GM20000 (cell line): ENCODE results near the gene ADGRG4.
"Not testable (repeated sequence)": the region's sequence is repeated elsewhere in the genome, so short reads cannot be mapped to it uniquely, and the experiment has no call there.

ENCODE experiments used
- DNase-seq: peaks from one replicate; pipeline ENCODE4 v3.0.0; 2012; ENCODE audit warnings: low spot score
- TF ChIP-seq, protein P1 (sequence below): IDR thresholded peaks from 2 replicates; pipeline ENCODE4 v1.5.1; 2012; ENCODE audit warnings: mild to moderate bottlenecking, control low read depth; ENCODE audit errors: extremely low read depth, missing control alignments

The ADGRG4 gene

DNA sequence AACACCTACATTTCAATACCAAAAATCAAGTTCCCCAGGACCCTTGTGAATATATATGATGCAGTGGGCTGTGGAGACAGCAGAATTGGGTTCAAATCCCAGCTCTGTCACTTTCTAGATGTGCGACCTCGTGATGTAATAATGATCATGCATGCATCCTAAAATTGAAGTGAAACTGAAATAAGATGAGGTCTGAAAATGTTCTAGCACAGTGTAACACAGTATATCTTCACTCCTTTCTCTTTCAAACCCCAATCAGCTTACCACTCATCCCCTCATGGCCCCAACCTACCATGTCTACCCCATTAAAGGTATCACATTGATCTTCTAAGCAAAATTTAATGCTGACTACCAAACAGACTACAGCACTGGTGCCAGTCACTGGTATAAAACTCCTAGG lies 117.0 kb downstream of the ADGRG4 start:
- DNase-seq = peak; percentile 13
- TF ChIP-seq, protein P1, sequence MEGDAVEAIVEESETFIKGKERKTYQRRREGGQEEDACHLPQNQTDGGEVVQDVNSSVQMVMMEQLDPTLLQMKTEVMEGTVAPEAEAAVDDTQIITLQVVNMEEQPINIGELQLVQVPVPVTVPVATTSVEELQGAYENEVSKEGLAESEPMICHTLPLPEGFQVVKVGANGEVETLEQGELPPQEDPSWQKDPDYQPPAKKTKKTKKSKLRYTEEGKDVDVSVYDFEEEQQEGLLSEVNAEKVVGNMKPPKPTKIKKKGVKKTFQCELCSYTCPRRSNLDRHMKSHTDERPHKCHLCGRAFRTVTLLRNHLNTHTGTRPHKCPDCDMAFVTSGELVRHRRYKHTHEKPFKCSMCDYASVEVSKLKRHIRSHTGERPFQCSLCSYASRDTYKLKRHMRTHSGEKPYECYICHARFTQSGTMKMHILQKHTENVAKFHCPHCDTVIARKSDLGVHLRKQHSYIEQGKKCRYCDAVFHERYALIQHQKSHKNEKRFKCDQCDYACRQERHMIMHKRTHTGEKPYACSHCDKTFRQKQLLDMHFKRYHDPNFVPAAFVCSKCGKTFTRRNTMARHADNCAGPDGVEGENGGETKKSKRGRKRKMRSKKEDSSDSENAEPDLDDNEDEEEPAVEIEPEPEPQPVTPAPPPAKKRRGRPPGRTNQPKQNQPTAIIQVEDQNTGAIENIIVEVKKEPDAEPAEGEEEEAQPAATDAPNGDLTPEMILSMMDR = no peak

DNA sequence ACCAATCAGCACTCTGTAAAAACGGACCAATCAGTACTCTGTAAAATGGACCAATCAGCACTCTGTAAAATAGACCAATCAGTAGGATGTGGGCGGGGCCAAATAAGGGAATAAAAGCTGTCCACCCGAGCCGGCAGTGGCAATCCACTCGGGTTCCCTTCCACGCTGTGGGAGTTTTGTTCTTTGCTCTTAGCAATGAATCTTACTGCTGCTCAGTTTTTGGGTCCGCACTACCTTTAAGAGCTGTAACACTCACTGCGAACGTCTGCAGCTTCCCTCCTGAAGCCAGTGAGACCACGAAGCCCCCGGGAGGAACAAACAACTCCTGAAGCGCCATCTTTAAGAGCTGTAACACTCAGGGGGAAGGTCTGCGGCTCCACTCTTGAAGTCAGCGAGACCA lies 120.6 kb downstream of the ADGRG4 start:
- no peak for DNase-seq
- TF ChIP-seq, protein P1 = no peak

DNA sequence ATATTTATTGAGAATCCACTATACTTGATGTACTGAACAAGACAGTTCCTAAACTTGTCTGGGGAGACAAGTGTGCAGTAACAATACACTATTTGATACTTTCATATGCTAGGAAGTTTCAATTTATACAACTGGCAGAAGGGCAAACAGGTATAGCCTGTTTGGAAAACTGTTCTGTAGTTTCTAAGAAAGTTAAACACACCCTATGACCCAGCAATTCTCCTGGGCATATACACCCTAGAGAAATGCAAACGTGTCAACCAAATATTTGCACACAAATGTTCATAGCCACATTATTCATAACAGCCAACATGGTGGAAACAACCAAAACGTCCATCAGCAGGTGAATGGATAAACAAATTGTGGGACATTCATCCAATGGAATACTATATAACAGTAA lies 123.0 kb downstream of the ADGRG4 start:
- no peak for DNase-seq
- TF ChIP-seq, protein P1 = no peak

DNA sequence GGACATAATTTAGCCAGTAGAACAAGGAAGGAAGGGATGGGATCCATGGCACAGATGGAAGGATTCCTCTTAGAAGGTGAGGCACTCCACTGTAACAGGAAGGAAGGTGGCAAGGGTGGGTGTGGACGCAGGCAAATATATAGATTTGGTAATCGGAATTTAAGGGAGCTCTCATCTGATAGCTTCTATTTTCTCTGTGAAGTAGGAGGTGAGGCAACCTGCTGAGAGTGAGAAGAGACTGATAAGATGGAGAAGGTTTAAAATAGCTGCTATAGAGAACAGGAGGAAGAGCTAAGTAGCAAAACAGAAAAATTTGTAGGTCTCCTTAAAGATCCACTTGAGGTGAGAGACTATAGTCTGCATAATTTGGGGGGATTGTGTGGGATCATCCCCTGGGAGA lies 125.2 kb downstream of the ADGRG4 start:
- no peak for DNase-seq
- TF ChIP-seq, protein P1 = no peak

DNA sequence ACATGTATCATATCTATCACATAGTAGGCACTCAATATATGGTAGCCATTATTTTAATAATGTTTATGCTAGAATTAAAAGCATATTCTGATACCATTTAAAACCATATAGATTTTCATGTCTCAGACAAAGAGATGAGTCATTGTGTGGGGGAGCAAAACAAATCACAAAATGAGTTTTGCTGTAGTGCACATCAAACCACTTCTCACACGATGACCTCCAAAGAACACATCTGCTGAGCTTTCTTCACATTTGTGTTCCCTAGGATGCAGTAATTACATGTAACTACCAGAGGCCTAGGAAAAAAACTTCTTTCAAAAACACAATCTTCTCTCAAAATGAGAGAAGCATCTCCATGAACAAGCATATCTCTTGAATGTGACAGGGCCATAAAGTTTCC lies 130.9 kb downstream of the ADGRG4 start:
- no peak for DNase-seq
- TF ChIP-seq, protein P1 = no peak

DNA sequence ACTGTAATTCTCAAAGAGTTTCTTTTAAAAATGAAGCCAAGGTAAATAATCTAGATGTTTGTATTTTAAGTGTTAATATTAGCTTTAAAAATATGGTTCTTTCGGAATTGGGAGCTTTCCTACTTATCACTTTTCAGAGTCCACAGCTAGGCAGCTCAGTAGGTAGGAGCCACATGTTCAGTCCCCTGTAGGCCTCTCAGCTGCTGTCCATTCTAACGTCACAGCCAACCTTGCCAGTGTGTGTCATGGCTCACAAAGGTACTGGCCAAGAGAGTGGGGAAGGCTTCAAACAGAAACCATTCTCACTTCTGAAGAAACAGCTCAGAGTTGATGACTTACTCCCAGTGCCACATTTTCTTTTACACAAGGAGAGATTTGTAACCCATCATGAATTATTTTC lies 137.0 kb downstream of the ADGRG4 start:
- TF ChIP-seq, protein P1 = no peak
- no peak for DNase-seq

DNA sequence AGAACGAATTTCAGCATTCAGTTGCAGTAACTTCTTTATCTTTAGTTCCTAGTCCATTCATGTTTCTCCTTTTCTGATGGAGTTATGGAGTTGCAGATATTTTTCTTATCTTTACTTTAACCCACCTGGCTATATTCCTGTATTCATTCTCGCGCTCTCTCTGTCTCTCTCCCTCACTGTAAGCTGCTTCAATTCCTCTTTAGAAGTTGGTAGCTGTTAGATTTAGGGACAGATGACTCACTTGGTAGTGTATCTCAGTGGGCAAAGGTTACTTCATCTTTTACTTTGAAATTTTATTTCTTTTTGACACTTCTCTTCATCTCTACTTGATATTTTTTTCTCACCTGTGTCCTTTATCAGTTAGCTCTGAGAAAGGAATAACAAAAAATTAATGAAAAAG lies 137.4 kb downstream of the ADGRG4 start:
- DNase-seq = no peak
- TF ChIP-seq, protein P1 = no peak

DNA sequence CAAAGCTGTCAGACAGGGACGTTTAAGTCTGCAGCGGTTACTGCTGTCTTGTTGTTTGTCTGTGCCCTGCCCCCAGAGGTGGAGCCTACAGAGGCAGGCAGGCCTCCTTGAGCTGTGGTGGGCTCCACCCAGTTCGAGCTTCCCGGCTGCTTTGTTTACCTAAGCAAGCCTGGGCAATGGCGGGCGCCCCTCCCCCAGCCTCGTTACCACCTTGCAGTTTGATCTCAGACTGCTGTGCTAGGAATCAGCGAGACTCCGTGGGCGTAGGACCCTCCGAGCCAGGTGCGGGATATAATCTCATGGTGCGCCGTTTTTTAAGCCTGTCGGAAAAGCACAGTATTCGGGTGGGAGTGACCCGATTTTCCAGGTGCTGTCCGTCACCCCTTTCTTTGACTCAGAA lies 144.9 kb downstream of the ADGRG4 start:
- not testable (repeated sequence) for DNase-seq
